GM12878 (cell line): ENCODE measurements around the gene DIRAS1. TPM values are rescaled to one million over a fixed set of nuclear protein-coding genes. Genes with fewer than 3 reads are reported as not detected.

ENCODE experiments used
- ATAC-seq: fragments of 200-7000 bp; cut with Tn5 transposase; 3 replicates; pipeline ENCODE4 v1.9.1; 2020; ENCODE audit warnings: mild to moderate bottlenecking, moderate library complexity
- BruUV-seq: library from RNA; stranded (reverse); fragments of 400-500 nt; replicated peaks from 2 replicates; lab custom pipeline; 2021; lab: Mats Ljungman, UMichigan
- CTCF ChIA-PET: fragments of 300-600 bp; sonication (Branson Sonifier 250); formaldehyde crosslinking; extraction: SDS; loops from one replicate; lab custom pipeline; 2021; ENCODE audit warnings: inconsistent platforms; lab: Yijun Ruan, JAX
- POLR2A ChIA-PET: fragments of 350-600 bp; formaldehyde crosslinking; extraction: SDS; loops from one replicate; lab custom pipeline; 2021; ENCODE audit warnings: inconsistent platforms; lab: Charles Lee
- RAD21 ChIA-PET: fragments of 300-600 bp; sonication (Branson Sonifier 250); formaldehyde crosslinking; loops from one replicate; lab custom pipeline; 2023; ENCODE audit warnings: antibody characterized with exemption; ENCODE audit not compliant: unreplicated experiment; lab: Charles Lee
- SMC1A ChIA-PET: fragments of 300-600 bp; sonication (Branson Sonifier 250); formaldehyde crosslinking; loops from one replicate; lab custom pipeline; 2023; ENCODE audit not compliant: unreplicated experiment, uncharacterized antibody; lab: Charles Lee
- DNase-seq: peaks from one replicate; pipeline ENCODE4 v3.0.0-alpha.2; 2011; ENCODE audit warnings: low read depth, low spot score
- FAIRE-seq: peaks from 3 replicates; lab custom pipeline; 2011; peaks lifted over from hg19 to GRCh38; lab: Jason Lieb, UNC
- H2AFZ ChIP-seq: 2 replicates; pipeline ENCODE4 v1.6.0; 2011; ENCODE audit warnings: low read depth, low read length, control low read depth; ENCODE audit not compliant: control insufficient read depth
- H3K27ac ChIP-seq: 2 replicates; pipeline ENCODE4 v1.5.1; 2011; ENCODE audit warnings: control low read depth; ENCODE audit not compliant: control insufficient read depth, insufficient read depth
- H3K27me3 ChIP-seq, 2 experiments: replicated peaks in 1 of 2; 2 replicates each; pipeline versions ENCODE4 v1.6.0 to v1.6.1; 2011; ENCODE audit warnings: low read length in 1 of 2; ENCODE audit not compliant: control insufficient read depth in 2 of 2, insufficient read depth in 2 of 2
- H3K36me3 ChIP-seq, 2 experiments: 2 replicates each; pipeline ENCODE4 v1.5.1; 2011; ENCODE audit warnings: low read length in 1 of 2; ENCODE audit not compliant: control insufficient read depth in 2 of 2, insufficient read depth in 2 of 2
- H3K4me1 ChIP-seq: 2 replicates; pipeline ENCODE4 v1.6.1; 2011; ENCODE audit warnings: mild to moderate bottlenecking, low read length, moderate library complexity, mixed read lengths; ENCODE audit not compliant: control insufficient read depth, insufficient read depth
- H3K4me2 ChIP-seq: 2 replicates; pipeline ENCODE4 v1.6.0; 2011; ENCODE audit warnings: control low read depth; ENCODE audit not compliant: control insufficient read depth, insufficient read depth
- H3K4me3 ChIP-seq: fragments of 200-600 bp; sonication (generic); 2 replicates; pipeline ENCODE4 v1.5.1; 2016
- H3K79me2 ChIP-seq: 2 replicates; pipeline ENCODE4 v1.6.0; 2011; ENCODE audit warnings: low read length; ENCODE audit not compliant: control insufficient read depth, insufficient read depth
- H3K9ac ChIP-seq: 2 replicates; pipeline ENCODE4 v1.8.0; 2011; ENCODE audit warnings: low read length, control low read depth, mixed read lengths; ENCODE audit not compliant: control insufficient read depth, insufficient read depth
- H3K9me3 ChIP-seq: replicated peaks from 3 replicates; pipeline ENCODE4 v1.5.1; 2011; ENCODE audit warnings: mild to moderate bottlenecking, low read length; ENCODE audit not compliant: control insufficient read depth, insufficient read depth
- H4K20me1 ChIP-seq: 2 replicates; pipeline ENCODE4 v1.6.0; 2011; ENCODE audit not compliant: control insufficient read depth, insufficient read depth
- ATF7 ChIP-seq: fragments of 450-650 bp; IDR thresholded peaks from 2 replicates; pipeline ENCODE4 v1.6.1; 2016; ENCODE audit warnings: low read depth, mild to moderate bottlenecking
- RELB ChIP-seq: fragments of 450-650 bp; IDR thresholded peaks from 2 replicates; pipeline ENCODE4 v1.6.1; 2017; ENCODE audit warnings: low read depth, mild to moderate bottlenecking, moderate library complexity
- TCF7 ChIP-seq: IDR thresholded peaks from 2 replicates; pipeline ENCODE4 v1.6.1; 2014; ENCODE audit warnings: antibody characterized with exemption, borderline replicate concordance
- WRNIP1 ChIP-seq: IDR thresholded peaks from 2 replicates; pipeline ENCODE4 v1.6.1; 2011; ENCODE audit warnings: low read depth, low read length, improper control_type of control experiment, borderline replicate concordance
- WGBS: methylation state at CpG from one replicate; pipeline ENCODE4 v1.1.6; 2016; ENCODE audit warnings: low lambda C conversion rate; ENCODE audit not compliant: insufficient replicate concordance, insufficient coverage; ENCODE audit errors: missing lambda C conversion rate; 5-methylcytosine and 5-hydroxymethylcytosine counted together
- in situ Hi-C: fragments of 300-500 bp; cut with MboI; formaldehyde crosslinking; loops from 9 replicates; pipeline ENCODE4 v1.14.3; 2018; ENCODE audit warnings: mixed read lengths
- intact Hi-C: fragments of 100-400 bp; cut with micrococcal nuclease; formaldehyde crosslinking; loops from one replicate; pipeline ENCODE4 v1.14.2; 2022; ENCODE audit not compliant: unreplicated experiment
- polyA plus RNA-seq, 11 experiments: library from polyadenylated mRNA; depleted of rRNA in 4 of 11; unstranded in 6 of 11; stranded (reverse) in 5 of 11; fragments of >200 nt; fragmentation: Nextera tagmentation in 4 of 11; fragmentation: Illumina TruSeq in 1 of 11; extraction: Ambion mirVana in 4 of 11; extraction: Trizol in 1 of 11; gene quantifications; 1 replicate in 1 of 11; 2 replicates in 10 of 11; pipeline versions ENCODE4 v1.2.1 to v1.2.3, GENCODE V29; 2011 to 2016; ENCODE audit warnings: inconsistent platforms in 2 of 11, missing spikeins in 2 of 11, low read depth in 1 of 11
- total RNA-seq, 4 experiments: library from RNA; depleted of rRNA in 3 of 4; stranded (reverse); fragments of >200 nt in 3 of 4; fragmentation: Illumina TruSeq in 1 of 4; extraction: Trizol in 1 of 4; gene quantifications; 2 replicates each; pipeline versions ENCODE4 v1.2.1 to v1.2.3, GENCODE V29; 2013 to 2021

The DIRAS1 gene
- total and polyA plus RNA-seq, 10 of the 15 experiments (the other 5 are each of a cell fraction or from before 2014, with no cell fraction given), result 0.04 to 0.18 (median 0.08) TPM; not detected in 3

GRCh38 chr19:2722541-2723344 is 1.6 kb upstream of the DIRAS1 start:
- H3K79me2 ChIP-seq, result no peaks in the 10 kb centered on the region
- ChIA-PET POLR2A (no interaction called here), CTCF (interaction anchor here (2.8 kb wide), 1 partner anchor 74 kb away, joined by 5 read pairs; no protein-coding TSS in a partner anchor), SMC1A (no interaction called here), RAD21 (no interaction called here)
- no peak overlapping the region for H3K27ac ChIP-seq
- ATAC-seq (no peak), FAIRE-seq (no peak), DNase-seq (no peak)
- H4K20me1 ChIP-seq, result no peaks in the 10 kb centered on the region
- intact Hi-C loops, result no loop called here
- no peak overlapping the region for H2AFZ ChIP-seq
- H3K4me1 ChIP-seq, result no peaks in the 10 kb centered on the region
- H3K9me3 ChIP-seq, result no peaks in the 10 kb centered on the region
- H3K4me2 ChIP-seq, result no peak overlapping the region
- H3K9ac ChIP-seq, result no peak overlapping the region
- TF ChIP-seq RELB (no peak), TCF7 (no peak), ATF7 (no peak), WRNIP1 (no peak)
- 39% methylated on average over 28 of the region's 28 CpGs for WGBS
- no peaks in the 10 kb centered on the region for H3K36me3 ChIP-seq
- no peak overlapping the region for H3K4me3 ChIP-seq
- BruUV-seq, result no TSS peak
- in situ Hi-C loops, result no loop called here
- H3K27me3 ChIP-seq, result peaks cover 3 to 4% of the 10 kb centered on the region in 2 experiments; a peak in 1 of 4 replicates
